Endodermal cell (in vitro differentiated cells): Measurements from ENCODE around the gene SHKBP1. TPM values are rescaled to one million over a fixed set of nuclear protein-coding genes. Genes with fewer than 3 reads are reported as not detected.

ENCODE experiments used
- DNase-seq: peaks from one replicate; pipeline ENCODE4 v3.0.0-alpha.2; 2017
- H3K27ac ChIP-seq: 2 replicates; pipeline ENCODE4 v1.5.1; 2013; ENCODE audit warnings: mild to moderate bottlenecking, low read depth, low read length, moderate library complexity
- H3K27me3 ChIP-seq: 2 replicates; pipeline ENCODE4 v1.6.1; 2013; ENCODE audit warnings: mild to moderate bottlenecking, low read length, moderate library complexity; ENCODE audit not compliant: insufficient read depth, control insufficient read depth, poor library complexity, severe bottlenecking
- H3K36me3 ChIP-seq: 2 replicates; pipeline ENCODE4 v1.7.0; 2013; ENCODE audit warnings: mild to moderate bottlenecking, low read length, moderate library complexity; ENCODE audit not compliant: control insufficient read depth, insufficient read depth
- H3K4me1 ChIP-seq: one replicate; pipeline ENCODE4 v1.7.0; 2013; ENCODE audit warnings: low read length; ENCODE audit not compliant: control insufficient read depth, insufficient read depth
- H3K4me3 ChIP-seq: 2 replicates; pipeline ENCODE4 v1.5.1; 2013; ENCODE audit warnings: mild to moderate bottlenecking, low read length, moderate library complexity
- H3K9ac ChIP-seq: 2 replicates; pipeline ENCODE4 v1.6.1; 2013; ENCODE audit warnings: mild to moderate bottlenecking, low read length, moderate library complexity; ENCODE audit not compliant: poor library complexity, severe bottlenecking; ENCODE audit errors: extremely low read depth
- H3K9me3 ChIP-seq: 2 replicates; pipeline ENCODE4 v1.6.1; 2013; ENCODE audit warnings: mild to moderate bottlenecking, low read length, moderate library complexity; ENCODE audit not compliant: control insufficient read depth
- H3K27ac Mint-ChIP-seq: 2 replicates; pipeline ENCODE4 v1.8.0; 2020; ENCODE audit warnings: mixed read lengths
- H3K27me3 Mint-ChIP-seq: 2 replicates; pipeline ENCODE4 v1.8.0; 2021; ENCODE audit warnings: mild to moderate bottlenecking, mixed read lengths; ENCODE audit not compliant: insufficient read depth
- H3K36me3 Mint-ChIP-seq: 2 replicates; pipeline ENCODE4 v1.8.0; 2020; ENCODE audit warnings: low read depth, mixed read lengths
- H3K4me1 Mint-ChIP-seq: 2 replicates; pipeline ENCODE4 v1.8.0; 2020; ENCODE audit warnings: mixed read lengths
- H3K4me3 Mint-ChIP-seq: 2 replicates; pipeline ENCODE4 v1.8.0; 2020; ENCODE audit warnings: mild to moderate bottlenecking, moderate library complexity, mixed read lengths
- H3K9me3 Mint-ChIP-seq: 2 replicates; pipeline ENCODE4 v1.8.0; 2020; ENCODE audit warnings: mild to moderate bottlenecking, mixed read lengths
- CTCF ChIP-seq: fragments of 200-600 bp; sonication (generic); conservative IDR thresholded peaks from 2 replicates; pipeline ENCODE4 v1.5.0; 2021; ENCODE audit warnings: antibody characterized with exemption, mild to moderate bottlenecking
- WGBS, 2 experiments: methylation state at CpG; one replicate each; pipeline versions ENCODE4 v1.1.5 to v1.1.7; 2013; ENCODE audit warnings: missing lambda C conversion rate in 2 of 2, mixed read lengths in 1 of 2; ENCODE audit not compliant: insufficient coverage in 1 of 2, insufficient read length in 1 of 2; 5-methylcytosine and 5-hydroxymethylcytosine counted together
- total RNA-seq, 2 donors: library from RNA; stranded (reverse); fragmentation: NEBNext Ultra II Directional in 1 of 2; extraction: Animal tissue kit (Norgen Biotek cat#: 25700) in 1 of 2; gene quantifications; 2 replicates in 1 of 2; 3 replicates in 1 of 2; pipeline ENCODE4 v1.2.1, GENCODE V29; 2021

Gene SHKBP1
- total RNA-seq, 2 donors from 2014 or later = 110 TPM

GRCh38 chr19:40607311-40608239 is 30.9 kb downstream of the SHKBP1 start:
- peaks cover 20% of the 10 kb centered on the region for H3K4me1 Mint-ChIP-seq
- no peak overlapping the region for H3K27ac ChIP-seq
- peak; percentile 60 for DNase-seq
- no peak overlapping the region for H3K27ac Mint-ChIP-seq
- H3K27me3 Mint-ChIP-seq = peaks cover 80% of the 10 kb centered on the region
- TF ChIP-seq CTCF = no peak
- no peaks in the 10 kb centered on the region for H3K36me3 ChIP-seq
- H3K9me3 Mint-ChIP-seq = peaks cover 3% of the 10 kb centered on the region
- no peak overlapping the region for H3K9ac ChIP-seq
- no peaks in the 10 kb centered on the region for H3K36me3 Mint-ChIP-seq
- peak overlapping the region; percentile 52 for H3K4me3 Mint-ChIP-seq
- peaks cover 4% of the 10 kb centered on the region for H3K4me1 ChIP-seq
- no peaks in the 10 kb centered on the region for H3K9me3 ChIP-seq
- no peak overlapping the region for H3K4me3 ChIP-seq
- WGBS, 2 experiments = 83 to 85% methylated on average over 26 to 31 of the region's 31 CpGs
- H3K27me3 ChIP-seq = peaks cover 40% of the 10 kb centered on the region

- no peak overlapping the region for H3K27ac ChIP-seq
- H3K9me3 ChIP-seq = no peaks in the 10 kb centered on the region
- H3K4me3 ChIP-seq = no peak overlapping the region
- no peaks in the 10 kb centered on the region for H3K36me3 ChIP-seq
- peaks cover 2% of the 10 kb centered on the region for H3K4me1 ChIP-seq
- no peaks in the 10 kb centered on the region for H3K36me3 Mint-ChIP-seq
- H3K9ac ChIP-seq = no peak overlapping the region
- no peak overlapping the region for H3K27ac Mint-ChIP-seq
- 92 to 100% methylated on average over 3 to 14 of the region's 14 CpGs for WGBS, 2 experiments
- peaks cover 40% of the 10 kb centered on the region for H3K27me3 ChIP-seq
- peaks cover 13% of the 10 kb centered on the region for H3K4me1 Mint-ChIP-seq
- H3K27me3 Mint-ChIP-seq = peaks cover 85% of the 10 kb centered on the region
- H3K4me3 Mint-ChIP-seq = no peak overlapping the region
- H3K9me3 Mint-ChIP-seq = peaks cover 3% of the 10 kb centered on the region
- no peak for TF ChIP-seq CTCF
- DNase-seq = peak; percentile 39
These were observed 31.6 kb downstream of the SHKBP1 start for GRCh38 chr19:40608240-40608621.

GRCh38 chr19:40608957-40609356 is 32.3 kb downstream of the SHKBP1 start:
- peak overlapping the region; percentile 58 for H3K4me3 Mint-ChIP-seq
- 70 to 72% methylated on average over 3 to 4 of the region's 4 CpGs for WGBS, 2 experiments
- H3K27me3 Mint-ChIP-seq = peaks cover 85% of the 10 kb centered on the region
- H3K4me3 ChIP-seq = peak overlapping the region; percentile 75
- peaks cover 40% of the 10 kb centered on the region for H3K27me3 ChIP-seq
- peaks cover 11% of the 10 kb centered on the region for H3K4me1 Mint-ChIP-seq
- no peak for DNase-seq
- no peaks in the 10 kb centered on the region for H3K36me3 Mint-ChIP-seq
- peaks cover 3% of the 10 kb centered on the region for H3K9me3 Mint-ChIP-seq
- no peak for TF ChIP-seq CTCF
- no peak overlapping the region for H3K27ac Mint-ChIP-seq
- H3K9me3 ChIP-seq = no peaks in the 10 kb centered on the region
- H3K9ac ChIP-seq = no peak overlapping the region
- peaks cover 2% of the 10 kb centered on the region for H3K4me1 ChIP-seq
- no peaks in the 10 kb centered on the region for H3K36me3 ChIP-seq
- no peak overlapping the region for H3K27ac ChIP-seq
